NCI-H1694 (cell line): ENCODE results near the gene SMIM38.

Experiments
- DNase-seq: peaks from one replicate; lab custom pipeline; 2025; lab: John Stamatoyannopoulos, UW

The SMIM38 gene

GRCh38 chr11:69159150-69159852, 3.6 kb downstream of the SMIM38 start:
- DNase-seq: no peak

DNA sequence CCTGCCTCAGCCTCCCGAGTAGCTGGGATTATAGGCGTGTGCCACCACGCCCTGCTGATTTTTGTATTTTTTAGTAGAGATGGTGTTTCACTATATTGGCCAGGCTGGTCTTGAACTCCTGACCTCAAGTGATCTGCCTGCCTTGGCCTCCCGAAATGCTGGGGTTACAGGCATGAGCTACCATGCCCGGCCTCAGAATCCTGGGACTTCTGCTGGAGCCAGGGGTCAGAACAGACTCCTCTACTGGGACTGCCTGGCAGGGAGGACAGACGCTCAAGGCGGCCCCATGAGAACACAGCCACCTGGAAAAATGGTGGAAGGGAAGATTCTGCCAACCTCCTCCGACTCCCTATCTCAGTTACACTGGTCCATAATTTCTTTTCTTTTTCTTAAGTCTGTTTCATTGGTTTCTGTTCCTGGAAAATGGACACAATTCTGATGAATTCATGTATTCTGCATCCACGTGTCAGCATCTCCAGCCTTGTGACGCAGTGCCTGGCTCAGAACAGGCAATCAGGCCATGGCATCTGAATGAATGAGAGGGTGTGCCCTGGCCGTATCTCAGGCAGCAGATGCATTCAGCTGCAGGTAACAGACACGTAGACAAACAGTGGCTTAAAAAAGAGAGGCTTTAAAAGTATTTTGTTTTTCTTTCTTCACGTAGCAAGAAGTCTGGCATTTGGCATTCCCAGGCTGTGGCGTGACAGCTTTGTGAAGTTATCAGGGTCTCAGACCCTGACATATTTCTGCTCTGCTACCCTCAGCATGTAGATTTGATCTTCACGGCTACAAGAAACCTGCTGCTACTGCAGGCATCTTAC, 4.8 kb downstream of the SMIM38 start:
- no peak for DNase-seq

DNA sequence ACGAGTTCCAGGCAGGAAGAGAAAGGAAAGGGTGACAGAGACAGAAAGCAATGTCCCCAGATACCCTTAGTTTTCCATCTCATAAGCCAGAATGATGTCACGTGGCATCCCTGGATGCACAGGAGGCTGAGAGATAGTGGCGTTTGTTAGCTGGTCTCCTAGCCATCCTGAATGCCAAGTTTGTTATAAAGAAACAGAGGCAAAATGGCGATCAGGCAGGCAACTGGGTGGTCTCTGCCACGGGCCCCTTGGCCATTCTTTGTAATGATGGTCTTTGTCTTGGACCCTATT, 5.3 kb downstream of the SMIM38 start:
- no peak for DNase-seq

- no peak for DNase-seq
Measured at GRCh38 chr11:69162505-69162904, 6.8 kb downstream of the SMIM38 start.

DNA sequence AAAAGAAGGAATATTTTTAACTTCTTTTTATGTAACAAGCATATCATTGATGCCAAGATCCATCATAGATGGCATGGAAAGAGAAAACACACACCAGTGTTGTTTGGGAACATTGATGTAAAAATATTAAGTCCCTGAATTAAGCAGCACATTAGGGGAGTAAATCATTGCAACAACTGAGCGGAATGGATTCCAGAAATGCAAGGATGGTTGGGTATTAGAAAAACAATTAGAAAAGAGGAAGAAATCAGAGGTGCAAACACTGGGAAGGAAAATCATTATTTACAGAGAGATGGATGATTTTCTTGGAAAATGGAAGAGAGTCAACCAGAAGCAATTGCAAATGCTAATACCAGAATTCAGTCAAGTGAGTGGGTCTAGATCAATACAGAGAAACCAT, 8.1 kb downstream of the SMIM38 start:
- no peak for DNase-seq

DNA sequence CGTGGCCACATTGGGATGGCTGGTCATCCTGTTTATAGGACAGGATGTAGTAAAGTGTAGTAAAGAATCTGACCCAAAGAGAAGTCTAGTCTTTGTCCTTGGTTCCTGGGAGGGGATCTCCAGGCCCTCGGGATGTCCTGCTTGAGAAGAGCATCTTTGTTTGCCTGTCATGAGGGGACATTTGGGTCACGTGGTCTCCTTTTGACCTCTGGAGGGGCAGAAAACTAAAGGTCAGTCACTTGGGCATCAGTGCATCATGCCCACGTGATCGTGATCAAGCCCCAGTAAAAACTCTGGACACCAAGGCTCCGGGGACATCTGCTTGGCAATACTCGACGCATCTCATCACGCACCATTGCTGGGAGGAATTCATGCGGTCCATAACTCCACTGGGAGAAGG, 9.1 kb downstream of the SMIM38 start:
- no peak for DNase-seq

GRCh38 chr11:69165775-69166174, 10.0 kb downstream of the SMIM38 start:
- no peak for DNase-seq

- DNase-seq: no peak
Measured at GRCh38 chr11:69166218-69167115, 10.7 kb downstream of the SMIM38 start.

DNA sequence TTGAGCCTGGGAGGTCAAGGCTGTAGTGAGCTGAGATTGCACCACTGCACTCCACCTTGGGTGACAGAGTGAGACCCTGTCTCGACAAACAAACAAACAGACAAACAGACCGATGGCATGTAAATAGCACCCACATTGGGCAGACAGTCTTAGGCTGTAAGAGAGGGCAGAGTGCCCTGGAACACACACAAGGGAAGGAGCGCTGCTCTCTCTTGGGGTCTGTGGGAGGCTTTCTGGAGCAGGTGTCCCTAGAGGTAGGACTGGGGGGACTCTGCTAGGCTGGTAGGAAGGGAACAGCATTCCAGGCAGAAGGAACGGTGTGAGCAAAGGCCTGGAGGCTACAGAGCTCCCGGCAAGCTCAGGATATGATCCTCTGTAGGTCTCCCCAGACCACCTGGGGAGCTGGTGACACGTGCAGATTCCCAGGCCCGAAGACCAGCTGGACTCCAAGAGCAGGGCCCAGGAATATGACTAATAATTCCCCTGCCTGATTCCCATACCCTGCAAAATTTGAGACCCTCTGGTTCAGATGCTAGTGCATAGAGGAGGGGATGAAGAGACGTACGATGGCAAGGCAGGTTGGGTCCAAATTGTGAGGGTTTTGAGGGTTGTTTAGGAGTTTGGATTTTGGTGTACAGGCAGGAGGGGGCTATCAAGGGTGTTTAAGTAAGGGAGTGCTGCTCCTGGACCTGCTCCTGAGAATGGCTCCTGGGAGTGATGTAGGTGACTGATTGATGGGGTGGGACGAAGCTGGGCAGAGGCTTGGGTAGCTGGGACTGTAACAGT, 11.6 kb downstream of the SMIM38 start:
- no peak for DNase-seq

DNA sequence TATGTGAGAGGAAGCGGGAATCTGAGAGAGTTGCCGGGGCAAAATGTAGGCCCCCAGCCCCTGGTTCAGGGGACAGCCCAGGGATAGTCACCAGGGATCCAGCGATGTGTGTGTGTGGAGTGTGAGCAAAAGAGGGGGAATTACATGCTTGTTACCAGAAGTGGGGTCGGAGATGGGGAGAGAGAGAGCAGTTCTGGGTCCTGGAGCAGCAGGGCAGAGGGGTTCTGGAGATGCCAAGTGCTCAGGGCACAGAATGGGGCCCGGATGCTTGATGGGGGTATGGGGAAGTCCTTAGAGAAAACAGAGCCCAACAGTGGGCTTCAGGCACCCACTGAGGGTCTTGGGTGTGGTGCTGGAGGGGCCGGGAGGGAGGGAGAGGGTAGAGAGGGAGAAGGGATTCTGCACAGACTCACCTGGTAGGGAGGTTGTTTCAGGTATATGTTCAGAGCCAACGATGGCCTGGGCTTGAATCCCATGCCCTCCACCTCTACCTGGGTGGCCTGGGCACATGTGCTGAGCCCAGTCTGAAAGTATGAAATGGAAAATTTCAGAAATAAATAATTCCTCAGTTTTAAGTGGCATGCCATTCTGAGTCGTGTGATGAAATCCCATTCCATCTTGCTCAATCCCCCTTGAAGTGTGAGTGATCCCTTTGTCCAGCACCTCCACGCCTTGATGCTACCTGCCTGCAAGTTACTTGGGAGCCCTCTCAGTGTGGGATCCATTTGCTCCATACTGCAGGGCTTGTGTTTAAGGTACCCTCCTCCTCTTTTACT, 12.4 kb downstream of the SMIM38 start:
- DNase-seq: no peak

- DNase-seq: no peak
Measured at GRCh38 chr11:69169479-69169878, 13.7 kb downstream of the SMIM38 start.

DNA sequence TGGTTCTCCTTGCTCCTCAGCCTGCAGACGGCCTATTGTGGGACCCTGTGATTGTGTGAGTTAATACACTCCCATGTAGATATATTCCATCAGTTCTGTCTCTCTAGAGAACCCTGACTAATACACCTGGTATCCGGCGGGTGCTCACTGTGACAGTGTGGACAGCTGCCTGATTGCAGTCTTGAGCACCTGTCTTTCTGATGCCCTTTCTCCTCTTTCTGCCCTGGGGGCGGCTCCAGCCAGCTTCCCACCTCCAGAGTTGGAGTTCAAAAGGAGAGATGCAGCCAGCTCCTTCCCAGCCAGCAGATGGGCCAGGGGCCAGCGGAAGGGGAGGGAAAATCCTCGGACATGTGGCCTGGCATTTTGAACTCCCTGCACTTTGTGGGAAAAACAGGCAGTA, 15.0 kb downstream of the SMIM38 start:
- no peak for DNase-seq

DNA sequence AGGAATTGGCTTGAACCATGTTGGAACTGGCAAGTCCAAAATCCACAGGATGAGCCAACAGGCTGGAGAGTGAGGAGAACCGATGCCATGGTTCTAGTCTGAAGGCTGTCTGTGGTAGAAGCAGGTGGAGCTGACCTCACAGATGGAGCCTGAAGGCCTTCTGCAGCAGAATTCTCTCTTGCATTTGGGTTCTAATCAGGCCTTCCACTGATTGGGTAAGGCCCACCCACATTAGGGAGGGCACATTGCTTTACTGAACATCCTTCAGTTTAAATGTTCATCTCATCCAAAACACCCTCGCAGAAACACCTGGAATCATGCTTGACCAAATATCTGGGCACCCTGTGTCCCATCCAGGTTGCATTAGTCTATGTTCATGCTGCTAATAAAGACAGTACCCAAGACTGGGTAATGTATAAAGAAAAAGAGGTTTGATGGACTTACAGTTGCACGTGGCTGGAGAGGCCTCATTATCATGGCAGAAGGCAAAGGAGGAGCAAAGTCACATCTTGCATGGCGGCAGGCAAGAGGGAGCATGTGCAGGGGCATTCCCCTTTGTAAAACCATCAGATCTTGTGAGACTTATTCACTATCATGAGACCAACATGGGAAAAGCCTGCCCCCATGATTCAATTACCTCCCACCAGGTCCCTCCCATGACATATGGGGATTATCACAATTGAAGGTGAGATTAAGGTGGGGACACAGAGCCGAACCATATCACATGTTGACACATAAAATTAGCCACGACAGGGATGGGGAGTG, 15.9 kb downstream of the SMIM38 start:
- no peak for DNase-seq

DNA sequence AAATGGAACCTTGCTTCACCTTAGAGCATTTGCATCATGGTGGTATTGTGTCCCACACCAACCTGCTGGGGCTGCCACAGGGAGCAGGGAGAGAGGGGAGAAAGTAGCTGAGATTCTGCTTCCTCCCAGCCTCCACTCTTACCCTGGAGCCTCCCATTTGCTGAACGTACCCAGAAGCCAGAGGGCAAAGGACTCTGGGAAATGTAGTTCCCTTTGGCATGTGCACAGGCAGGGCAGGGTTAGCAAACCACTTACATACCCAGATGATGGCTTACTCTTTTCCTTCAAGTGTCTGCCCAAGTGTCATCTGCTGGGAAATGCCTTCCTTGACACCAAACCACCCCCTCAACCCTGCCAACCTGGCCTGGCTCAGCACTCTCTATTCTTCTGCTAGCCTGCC, 16.9 kb downstream of the SMIM38 start:
- no peak for DNase-seq

DNA sequence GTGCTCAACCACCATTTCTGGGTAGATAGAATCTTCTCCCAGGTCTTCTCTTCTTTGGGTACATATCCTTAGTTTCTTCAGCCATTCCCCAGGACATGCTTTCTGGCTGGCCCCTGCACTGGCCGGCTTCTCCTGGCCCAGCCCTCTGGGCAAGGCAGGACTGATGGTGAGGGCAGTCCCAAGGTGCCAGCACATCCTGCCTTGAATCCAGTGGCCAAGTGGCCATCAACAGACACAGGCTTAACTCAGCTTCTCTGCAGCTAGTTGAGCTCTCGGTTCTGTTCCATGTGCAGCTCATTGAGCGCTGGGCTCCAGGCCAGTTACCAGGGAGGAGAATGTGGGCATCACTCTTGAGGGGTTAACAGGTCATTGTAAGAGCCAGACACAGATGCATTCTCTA, 17.6 kb downstream of the SMIM38 start:
- no peak for DNase-seq

GRCh38 chr11:69173925-69174581, 18.3 kb downstream of the SMIM38 start:
- DNase-seq: no peak

GRCh38 chr11:69174841-69175240, 19.1 kb downstream of the SMIM38 start:
- DNase-seq: no peak

GRCh38 chr11:69178819-69179482, 23.2 kb downstream of the SMIM38 start:
- no peak for DNase-seq

DNA sequence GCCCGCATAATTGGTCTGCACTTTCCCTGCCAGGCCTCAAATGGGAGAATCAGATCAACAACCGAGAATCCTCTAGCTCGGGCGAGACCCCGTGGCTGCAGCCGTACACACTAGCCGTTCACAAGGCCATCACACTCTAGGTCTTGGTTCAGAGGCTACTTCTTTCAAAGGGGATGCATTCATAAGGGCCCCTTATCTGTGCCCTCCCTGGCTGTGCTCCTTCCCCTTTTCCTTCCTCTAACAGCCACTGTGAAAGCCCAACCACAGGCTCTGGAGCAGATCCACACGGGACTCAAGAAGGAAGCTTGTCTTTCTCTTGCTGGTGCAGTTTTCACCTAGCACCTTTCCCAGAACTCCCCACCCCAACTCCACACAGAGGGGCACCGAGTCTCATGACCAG, 24.5 kb downstream of the SMIM38 start:
- DNase-seq: no peak
